GM20000 (cell line): ENCODE data around the gene ASIC5.

Experiments used
- DNase-seq: peaks from one replicate; pipeline ENCODE4 v3.0.0; 2012; ENCODE audit warnings: low spot score
- TF ChIP-seq, protein P1 (sequence below): IDR thresholded peaks from 2 replicates; pipeline ENCODE4 v1.5.1; 2012; ENCODE audit warnings: mild to moderate bottlenecking, control low read depth; ENCODE audit errors: extremely low read depth, missing control alignments

Gene ASIC5

DNA sequence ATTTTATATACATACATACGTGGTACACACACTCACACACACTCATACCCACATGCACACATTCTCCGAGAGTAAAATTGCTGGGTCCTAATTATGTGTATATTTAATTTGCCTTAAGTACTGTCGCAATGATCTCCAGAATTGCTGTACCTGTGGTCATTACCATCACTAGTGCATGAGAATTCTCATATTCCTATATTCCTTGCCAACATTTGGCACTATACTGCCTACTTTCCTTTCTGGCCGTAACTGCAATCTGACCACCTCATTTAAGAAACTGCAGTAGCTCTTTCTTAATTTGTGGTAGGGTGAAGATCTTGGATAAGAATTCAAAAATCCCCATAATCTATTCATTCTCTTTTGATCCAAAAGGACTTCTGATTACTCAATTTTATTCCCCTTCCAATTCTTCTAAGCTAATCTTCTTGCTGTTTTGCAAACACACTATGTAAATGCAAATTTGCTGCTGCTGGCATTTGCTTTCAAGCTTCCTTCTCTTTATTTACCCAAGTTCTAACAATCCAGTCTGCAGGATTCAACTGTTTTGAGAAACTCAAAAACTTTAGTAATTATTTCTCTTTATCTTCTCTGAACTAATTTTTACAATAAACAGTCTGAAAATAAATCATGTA is 45.1 kb downstream of the ASIC5 start:
- TF ChIP-seq, protein P1, sequence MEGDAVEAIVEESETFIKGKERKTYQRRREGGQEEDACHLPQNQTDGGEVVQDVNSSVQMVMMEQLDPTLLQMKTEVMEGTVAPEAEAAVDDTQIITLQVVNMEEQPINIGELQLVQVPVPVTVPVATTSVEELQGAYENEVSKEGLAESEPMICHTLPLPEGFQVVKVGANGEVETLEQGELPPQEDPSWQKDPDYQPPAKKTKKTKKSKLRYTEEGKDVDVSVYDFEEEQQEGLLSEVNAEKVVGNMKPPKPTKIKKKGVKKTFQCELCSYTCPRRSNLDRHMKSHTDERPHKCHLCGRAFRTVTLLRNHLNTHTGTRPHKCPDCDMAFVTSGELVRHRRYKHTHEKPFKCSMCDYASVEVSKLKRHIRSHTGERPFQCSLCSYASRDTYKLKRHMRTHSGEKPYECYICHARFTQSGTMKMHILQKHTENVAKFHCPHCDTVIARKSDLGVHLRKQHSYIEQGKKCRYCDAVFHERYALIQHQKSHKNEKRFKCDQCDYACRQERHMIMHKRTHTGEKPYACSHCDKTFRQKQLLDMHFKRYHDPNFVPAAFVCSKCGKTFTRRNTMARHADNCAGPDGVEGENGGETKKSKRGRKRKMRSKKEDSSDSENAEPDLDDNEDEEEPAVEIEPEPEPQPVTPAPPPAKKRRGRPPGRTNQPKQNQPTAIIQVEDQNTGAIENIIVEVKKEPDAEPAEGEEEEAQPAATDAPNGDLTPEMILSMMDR, result no peak
- no peak for DNase-seq

DNA sequence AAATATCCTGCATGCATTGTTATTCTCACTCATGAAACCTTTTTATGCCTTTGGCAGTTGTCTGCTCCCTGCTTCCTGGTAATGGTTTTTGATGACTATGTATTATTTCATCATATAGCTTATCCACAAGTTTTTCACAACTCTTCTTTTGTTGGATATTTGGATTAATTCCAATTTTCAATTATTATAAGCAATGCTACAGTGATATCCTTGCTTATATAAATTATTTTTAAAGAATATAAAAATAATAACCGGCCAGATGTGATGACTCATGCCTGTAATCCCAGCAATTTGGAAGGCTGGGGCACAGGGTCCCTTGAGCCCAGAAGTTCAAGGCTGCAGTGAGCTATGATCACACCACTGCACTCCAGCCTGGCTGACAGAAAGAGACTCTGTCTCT is 47.0 kb downstream of the ASIC5 start:
- TF ChIP-seq, protein P1, result no peak
- DNase-seq, result no peak

DNA sequence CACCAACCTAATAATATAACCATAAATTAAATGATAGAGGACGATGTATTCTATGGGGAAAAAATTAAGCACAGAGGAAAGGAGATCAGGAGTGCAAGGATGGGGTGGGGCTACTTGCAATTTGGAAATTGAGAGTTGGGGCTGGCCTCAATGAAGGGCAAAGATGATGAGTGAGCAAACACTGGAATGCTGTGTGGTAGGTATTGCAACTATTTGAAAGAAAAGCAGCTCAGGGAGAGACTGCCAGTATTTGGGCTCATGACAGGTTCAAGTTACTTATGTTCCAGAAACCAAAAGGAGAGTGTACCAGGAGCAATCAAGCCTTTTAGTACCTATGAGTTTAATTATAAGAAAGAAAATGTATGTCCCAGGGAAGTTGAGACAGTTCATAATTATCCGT is 47.4 kb downstream of the ASIC5 start:
- no peak for DNase-seq
- TF ChIP-seq, protein P1, result no peak

DNA sequence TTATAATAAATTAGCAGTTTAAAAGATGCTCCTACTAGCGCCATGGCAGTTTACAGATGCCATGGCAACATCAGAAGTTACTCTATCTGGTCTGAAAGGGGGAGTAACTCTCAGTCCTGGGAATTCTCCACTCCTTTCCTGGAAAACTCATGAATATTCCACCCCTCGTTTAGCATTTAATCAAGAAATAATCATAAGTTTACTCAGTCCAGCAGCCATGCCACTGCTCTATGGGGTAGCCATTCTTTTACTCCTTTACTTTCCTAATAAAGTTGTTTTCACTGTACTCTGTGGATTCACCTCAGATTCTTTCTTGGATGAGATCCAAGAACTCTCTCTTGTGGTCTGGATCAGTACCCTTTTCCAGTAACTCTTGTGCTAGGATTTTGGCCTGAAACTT is 55.0 kb downstream of the ASIC5 start:
- TF ChIP-seq, protein P1, result no peak
- no peak for DNase-seq

DNA sequence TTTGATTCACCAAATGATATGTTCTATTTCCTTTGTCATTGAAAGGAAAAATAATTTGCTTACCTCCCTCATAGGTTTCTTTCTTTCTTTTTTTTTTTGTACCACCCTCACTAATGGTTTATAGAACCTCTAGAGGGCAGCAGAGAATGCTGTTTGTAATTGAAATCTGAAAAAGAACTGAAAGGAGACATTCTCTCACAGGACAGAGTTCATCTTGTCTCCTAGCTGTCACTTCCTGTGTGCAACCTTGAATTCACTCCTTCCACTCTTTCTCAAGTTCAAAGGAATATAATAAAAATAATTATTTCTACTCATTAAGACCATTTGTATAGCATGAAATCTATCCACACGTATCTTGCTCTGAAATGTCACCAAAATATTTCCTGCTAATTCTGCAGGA is 56.2 kb downstream of the ASIC5 start:
- peak; percentile 58 for DNase-seq
- TF ChIP-seq, protein P1, result peak; percentile 27

DNA sequence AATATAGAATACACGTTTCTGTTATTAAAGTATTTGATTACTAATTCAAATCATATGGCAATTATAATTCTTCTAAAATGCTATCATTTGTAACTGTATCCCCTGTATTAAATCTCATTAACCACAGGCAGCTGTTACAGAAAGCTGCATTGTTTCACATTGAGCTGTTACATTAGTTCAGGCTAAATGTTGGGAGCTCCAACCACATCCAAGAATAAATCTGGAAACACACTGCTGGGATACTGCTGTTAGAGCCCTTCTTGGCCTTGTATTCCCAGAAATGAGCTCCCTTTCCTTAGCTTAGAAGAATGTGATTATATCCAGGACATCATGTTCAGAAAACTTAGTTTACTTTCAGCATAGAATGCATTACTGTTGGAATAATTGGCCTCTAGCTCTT is 59.1 kb downstream of the ASIC5 start:
- TF ChIP-seq, protein P1, result no peak
- DNase-seq, result no peak

DNA sequence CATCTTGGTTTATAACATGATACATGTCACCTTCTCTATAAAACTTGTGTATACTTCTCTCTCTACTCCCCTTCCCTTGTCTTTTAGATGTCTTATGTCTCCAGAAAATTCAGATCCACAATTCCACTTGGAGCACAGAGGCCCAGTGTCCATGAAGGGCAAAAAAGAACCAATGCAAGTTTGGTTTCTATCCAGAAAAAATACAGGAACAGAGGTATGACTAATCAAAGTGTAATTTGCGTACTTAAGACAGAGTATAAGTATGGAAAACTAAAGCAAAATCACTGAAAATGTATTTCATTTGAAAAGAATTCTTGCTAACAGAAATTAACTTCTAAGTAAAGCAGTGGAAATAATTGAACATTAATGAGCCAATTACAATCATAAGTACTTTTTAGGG is 61.1 kb downstream of the ASIC5 start:
- no peak for DNase-seq
- TF ChIP-seq, protein P1, result no peak
